Neural cell (in vitro differentiated cells): Measurements from ENCODE around the gene TSR2. TPM values are rescaled to one million over a fixed set of nuclear protein-coding genes. Genes with fewer than 3 reads are reported as not detected.

ENCODE experiments used
- H2AFZ ChIP-seq: fragments of 200-600, 300-800 bp; sonication (generic), shearing (Covaris generic); 2 replicates; pipeline ENCODE4 v1.6.0; 2014; ENCODE audit warnings: low read depth, mild to moderate bottlenecking, antibody characterized with exemption, low read length, moderate library complexity
- H3F3A ChIP-seq: fragments of 200-600 bp; shearing (Covaris generic); 2 replicates; pipeline ENCODE4 v1.6.1; 2016; ENCODE audit warnings: mild to moderate bottlenecking, moderate library complexity, mixed read lengths, antibody characterized with exemption, low read length; ENCODE audit not compliant: insufficient read depth, poor library complexity, severe bottlenecking
- H3K27ac ChIP-seq: fragments of 200-600, 300-800 bp; sonication (generic), shearing (Covaris generic); 2 replicates; pipeline ENCODE4 v1.5.1; 2014; ENCODE audit warnings: mild to moderate bottlenecking, low read length, moderate library complexity
- H3K27me3 ChIP-seq: fragments of 300-800, 200-600 bp; sonication (generic), shearing (Covaris generic); 2 replicates; pipeline ENCODE4 v1.6.0; 2014; ENCODE audit warnings: mild to moderate bottlenecking, low read depth, low read length, moderate library complexity; ENCODE audit not compliant: insufficient read depth
- H3K36me3 ChIP-seq: fragments of 300-800, 200-600 bp; sonication (generic), shearing (Covaris generic); 2 replicates; pipeline ENCODE4 v1.5.1; 2014; ENCODE audit warnings: mild to moderate bottlenecking, antibody characterized with exemption, low read length, moderate library complexity; ENCODE audit not compliant: insufficient read depth
- H3K4me2 ChIP-seq: fragments of 300-800, 200-600 bp; sonication (generic), shearing (Covaris generic); 2 replicates; pipeline ENCODE4 v1.6.0; 2014; ENCODE audit warnings: mild to moderate bottlenecking, low read length
- H3K4me3 ChIP-seq: fragments of 300-800, 200-600 bp; sonication (generic), shearing (Covaris generic); 2 replicates; pipeline ENCODE4 v1.5.1; 2014; ENCODE audit warnings: mild to moderate bottlenecking, low read length, moderate library complexity
- H3K79me2 ChIP-seq: fragments of 200-600 bp; shearing (Covaris generic); replicated peaks from 2 replicates; pipeline ENCODE4 v1.6.0; 2014; ENCODE audit warnings: mild to moderate bottlenecking, low read length, moderate library complexity; ENCODE audit not compliant: insufficient read depth
- H3K9ac ChIP-seq: fragments of 300-800, 200-600 bp; sonication (generic), shearing (Covaris generic); 2 replicates; pipeline ENCODE4 v1.6.1; 2016; ENCODE audit warnings: mild to moderate bottlenecking, low read length, mixed read lengths
- H3K9me2 ChIP-seq: fragments of 200-600 bp; shearing (Covaris generic); 2 replicates; pipeline ENCODE4 v1.6.1; 2016; ENCODE audit warnings: mild to moderate bottlenecking, low read length, mixed read lengths; ENCODE audit not compliant: insufficient read depth
- H3K9me3 ChIP-seq: fragments of 200-600, 300-800 bp; sonication (generic), shearing (Covaris generic); 2 replicates; pipeline ENCODE4 v1.6.1; 2016; ENCODE audit warnings: mild to moderate bottlenecking, mixed run types, low read length, moderate library complexity, mixed read lengths
- H4K20me1 ChIP-seq: fragments of 200-600 bp; shearing (Covaris generic); 2 replicates; pipeline ENCODE4 v1.6.1; 2016; ENCODE audit warnings: mild to moderate bottlenecking, mixed run types; ENCODE audit not compliant: insufficient read depth
- CTCF ChIP-seq: fragments of 450-650 bp; IDR thresholded peaks from 2 replicates; pipeline ENCODE4 v1.5.1; 2014; ENCODE audit warnings: antibody characterized with exemption, mild to moderate bottlenecking, moderate library complexity; ENCODE audit not compliant: poor library complexity, severe bottlenecking
- EP300 ChIP-seq: fragments of 450-650 bp; conservative IDR thresholded peaks from 2 replicates; pipeline ENCODE4 v1.6.1; 2014; ENCODE audit warnings: antibody characterized with exemption, mild to moderate bottlenecking, moderate library complexity; ENCODE audit not compliant: poor library complexity, severe bottlenecking
- MXI1 ChIP-seq: fragments of 450-650 bp; conservative IDR thresholded peaks from 2 replicates; pipeline ENCODE4 v1.6.1; 2014; ENCODE audit warnings: antibody characterized with exemption, mild to moderate bottlenecking; ENCODE audit not compliant: poor library complexity, severe bottlenecking
- POLR2AphosphoS5 ChIP-seq: IDR thresholded peaks from 2 replicates; pipeline ENCODE4 v1.6.1; 2012
- RAD21 ChIP-seq: fragments of 450-650 bp; conservative IDR thresholded peaks from 2 replicates; pipeline ENCODE4 v1.6.1; 2014; ENCODE audit warnings: antibody characterized with exemption, mild to moderate bottlenecking, moderate library complexity
- REST ChIP-seq: IDR thresholded peaks from 2 replicates; pipeline ENCODE4 v1.6.1; 2012; ENCODE audit warnings: borderline replicate concordance
- TAF1 ChIP-seq: IDR thresholded peaks from 2 replicates; pipeline ENCODE4 v1.6.1; 2012; ENCODE audit warnings: low read depth
- polyA plus RNA-seq: library from polyadenylated mRNA; depleted of rRNA; stranded (reverse); fragments of >200 nt; gene quantifications from 2 replicates; pipeline ENCODE4 v1.2.3, GENCODE V29; 2014

Gene TSR2
- polyA plus RNA-seq, 1 donor from 2014 or later: 27.5 TPM

DNA sequence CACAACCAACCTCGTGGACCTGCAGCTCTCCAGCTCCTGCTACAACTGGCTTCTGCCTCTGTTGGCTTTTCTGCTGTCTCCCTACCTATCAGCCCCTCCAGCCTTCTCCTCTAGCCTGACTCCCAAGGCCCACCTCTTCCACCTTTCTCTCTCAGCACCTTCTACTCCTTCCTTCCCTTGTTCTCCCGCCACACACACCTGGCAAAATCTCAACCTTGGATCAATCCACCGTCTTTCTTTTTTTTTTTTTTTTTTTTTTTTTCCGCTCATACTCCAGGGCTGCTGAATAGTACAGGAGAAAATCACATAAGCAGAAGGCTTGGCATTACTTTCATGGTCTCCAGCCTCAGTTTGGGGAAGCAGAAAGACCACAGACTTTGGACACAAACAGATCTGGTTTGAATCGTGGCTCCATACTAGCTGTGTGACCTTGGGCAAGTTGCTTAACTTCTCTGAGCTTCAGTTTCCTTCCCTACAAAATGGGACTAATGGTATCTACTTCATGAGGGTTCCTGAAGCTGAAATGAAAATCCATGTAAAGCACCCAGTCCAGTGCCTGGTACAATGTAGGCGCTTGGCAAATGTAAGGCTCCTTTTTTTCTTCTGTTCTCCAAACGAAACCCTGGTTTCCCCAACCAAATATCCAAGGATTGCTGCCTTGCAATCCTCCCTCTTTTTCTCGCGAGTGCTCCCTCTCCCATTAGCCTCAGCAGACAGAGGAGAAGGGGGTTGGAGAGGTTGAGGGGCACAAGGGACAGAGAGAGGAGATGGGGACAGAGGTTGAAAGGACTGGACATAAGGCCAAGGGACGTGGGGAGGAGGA is 54.2 kb downstream of the TSR2 start:
- Histone ChIP-seq H3K36me3 (no peaks in the 10 kb centered on the region), H2AFZ (no peak overlapping the region), H3K4me3 (peak overlapping the region; percentile 75), H3K9me2 (no peaks in the 10 kb centered on the region), H3K4me2 (peak overlapping the region; percentile 39), H4K20me1 (no peaks in the 10 kb centered on the region), H3F3A (no peaks in the 10 kb centered on the region), H3K79me2 (peaks cover 37% of the 10 kb centered on the region), H3K9me3 (no peaks in the 10 kb centered on the region), H3K9ac (peak overlapping the region; percentile 83), H3K27ac (peak overlapping the region; percentile 81), H3K27me3 (no peaks in the 10 kb centered on the region)
- no peak for TF ChIP-seq MXI1
- TF ChIP-seq REST: no peak
- no peak for TF ChIP-seq CTCF
- no peak for TF ChIP-seq RAD21
- no peak for TF ChIP-seq EP300
- TF ChIP-seq POLR2AphosphoS5: no peak
- no peak for TF ChIP-seq TAF1

Other genes with a start within 250 kb of the TSR2 start
- 32.8 and 35.0 TPM in 2 replicates for gene WNK3, start 82.4 kb upstream of the TSR2 start, polyA plus RNA-seq
- 9.8 and 13.6 TPM in 2 replicates for gene FGD1, start 55.8 kb downstream of the TSR2 start, polyA plus RNA-seq
- gene GNL3L, start 89.8 kb downstream of the TSR2 start, polyA plus RNA-seq: 6.6 and 7.1 TPM in 2 replicates